ENCODE measurements around the gene BMP4. TPM values are rescaled to one million over a fixed set of nuclear protein-coding genes. Genes with fewer than 3 reads are reported as not detected.
A peak's percentile ranks its signal among the peaks of the same experiment; 100 is the strongest.

The BMP4 gene
- total and polyA plus RNA-seq, 2 of the 13 experiments (the other 11 are each of a cell fraction or from before 2014, with no cell fraction given), result 56.4 to 169 TPM

GRCh38 chr14:53979113-53979681, 22.6 kb upstream of the BMP4 start (continued):
- TF ChIP-seq FOSL1 (CRISPR knock-in tag; IDR thresholded peaks at IDR 0.05; ENCODE audit: borderline replicate concordance) (peak; percentile 8; the same call in 1 of the 2 replicates), ETV6 (CRISPR knock-in tag; conservative IDR thresholded peaks at IDR 0.05) (no peak), ZNF766 (CRISPR knock-in tag; IDR thresholded peaks at IDR 0.05; ENCODE audit: borderline replicate concordance) (no peak), ZMYM3 (CRISPR knock-in tag; IDR thresholded peaks at IDR 0.05) (0 out of 2 replicates have a peak, but pooled peaks have one; percentile 53), CBFB (CRISPR knock-in tag; IDR thresholded peaks at IDR 0.05) (no peak), KDM4B (CRISPR knock-in tag; IDR thresholded peaks at IDR 0.05) (no peak), IKZF4 (CRISPR knock-in tag; IDR thresholded peaks at IDR 0.05; ENCODE audit: borderline replicate concordance, low read depth, not compliant biosample characterization) (no peak), ZNF570 (CRISPR knock-in tag; IDR thresholded peaks at IDR 0.05; ENCODE audit: borderline replicate concordance) (no peak), ZNF503 (CRISPR knock-in tag; IDR thresholded peaks at IDR 0.05) (0 out of 2 replicates have a peak, but pooled peaks have one; percentile 34), CHD2 (IDR thresholded peaks at IDR 0.05; ENCODE audit: low read depth, low read length) (no peak), STAG1 (CRISPR knock-in tag; IDR thresholded peaks at IDR 0.05) (no peak; the same call in 1 of the 2 replicates), ZNF775 (CRISPR knock-in tag; IDR thresholded peaks at IDR 0.05; ENCODE audit: borderline replicate concordance) (no peak), KLF12 (CRISPR knock-in tag; IDR thresholded peaks at IDR 0.05; ENCODE audit: borderline replicate concordance) (peak; percentile 65; the same call in 1 of the 2 replicates)
- TF ChIP-seq, protein P1, sequence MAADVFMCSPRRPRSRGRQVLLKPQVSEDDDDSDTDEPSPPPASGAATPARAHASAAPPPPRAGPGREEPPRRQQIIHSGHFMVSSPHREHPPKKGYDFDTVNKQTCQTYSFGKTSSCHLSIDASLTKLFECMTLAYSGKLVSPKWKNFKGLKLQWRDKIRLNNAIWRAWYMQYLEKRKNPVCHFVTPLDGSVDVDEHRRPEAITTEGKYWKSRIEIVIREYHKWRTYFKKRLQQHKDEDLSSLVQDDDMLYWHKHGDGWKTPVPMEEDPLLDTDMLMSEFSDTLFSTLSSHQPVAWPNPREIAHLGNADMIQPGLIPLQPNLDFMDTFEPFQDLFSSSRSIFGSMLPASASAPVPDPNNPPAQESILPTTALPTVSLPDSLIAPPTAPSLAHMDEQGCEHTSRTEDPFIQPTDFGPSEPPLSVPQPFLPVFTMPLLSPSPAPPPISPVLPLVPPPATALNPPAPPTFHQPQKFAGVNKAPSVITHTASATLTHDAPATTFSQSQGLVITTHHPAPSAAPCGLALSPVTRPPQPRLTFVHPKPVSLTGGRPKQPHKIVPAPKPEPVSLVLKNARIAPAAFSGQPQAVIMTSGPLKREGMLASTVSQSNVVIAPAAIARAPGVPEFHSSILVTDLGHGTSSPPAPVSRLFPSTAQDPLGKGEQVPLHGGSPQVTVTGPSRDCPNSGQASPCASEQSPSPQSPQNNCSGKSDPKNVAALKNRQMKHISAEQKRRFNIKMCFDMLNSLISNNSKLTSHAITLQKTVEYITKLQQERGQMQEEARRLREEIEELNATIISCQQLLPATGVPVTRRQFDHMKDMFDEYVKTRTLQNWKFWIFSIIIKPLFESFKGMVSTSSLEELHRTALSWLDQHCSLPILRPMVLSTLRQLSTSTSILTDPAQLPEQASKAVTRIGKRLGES (CRISPR knock-in tag; IDR thresholded peaks at IDR 0.05; ENCODE audit: borderline replicate concordance), result no peak
- TF ChIP-seq, protein P2, sequence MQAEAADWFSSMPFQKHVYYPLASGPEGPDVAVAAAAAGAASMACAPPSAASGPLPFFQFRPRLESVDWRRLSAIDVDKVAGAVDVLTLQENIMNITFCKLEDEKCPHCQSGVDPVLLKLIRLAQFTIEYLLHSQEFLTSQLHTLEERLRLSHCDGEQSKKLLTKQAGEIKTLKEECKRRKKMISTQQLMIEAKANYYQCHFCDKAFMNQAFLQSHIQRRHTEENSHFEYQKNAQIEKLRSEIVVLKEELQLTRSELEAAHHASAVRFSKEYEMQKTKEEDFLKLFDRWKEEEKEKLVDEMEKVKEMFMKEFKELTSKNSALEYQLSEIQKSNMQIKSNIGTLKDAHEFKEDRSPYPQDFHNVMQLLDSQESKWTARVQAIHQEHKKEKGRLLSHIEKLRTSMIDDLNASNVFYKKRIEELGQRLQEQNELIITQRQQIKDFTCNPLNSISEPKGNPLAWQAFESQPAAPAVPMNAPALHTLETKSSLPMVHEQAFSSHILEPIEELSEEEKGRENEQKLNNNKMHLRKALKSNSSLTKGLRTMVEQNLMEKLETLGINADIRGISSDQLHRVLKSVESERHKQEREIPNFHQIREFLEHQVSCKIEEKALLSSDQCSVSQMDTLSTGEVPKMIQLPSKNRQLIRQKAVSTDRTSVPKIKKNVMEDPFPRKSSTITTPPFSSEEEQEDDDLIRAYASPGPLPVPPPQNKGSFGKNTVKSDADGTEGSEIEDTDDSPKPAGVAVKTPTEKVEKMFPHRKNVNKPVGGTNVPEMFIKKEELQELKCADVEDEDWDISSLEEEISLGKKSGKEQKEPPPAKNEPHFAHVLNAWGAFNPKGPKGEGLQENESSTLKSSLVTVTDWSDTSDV (CRISPR knock-in tag; IDR thresholded peaks at IDR 0.05), result no peak
- TF ChIP-seq, protein P3, sequence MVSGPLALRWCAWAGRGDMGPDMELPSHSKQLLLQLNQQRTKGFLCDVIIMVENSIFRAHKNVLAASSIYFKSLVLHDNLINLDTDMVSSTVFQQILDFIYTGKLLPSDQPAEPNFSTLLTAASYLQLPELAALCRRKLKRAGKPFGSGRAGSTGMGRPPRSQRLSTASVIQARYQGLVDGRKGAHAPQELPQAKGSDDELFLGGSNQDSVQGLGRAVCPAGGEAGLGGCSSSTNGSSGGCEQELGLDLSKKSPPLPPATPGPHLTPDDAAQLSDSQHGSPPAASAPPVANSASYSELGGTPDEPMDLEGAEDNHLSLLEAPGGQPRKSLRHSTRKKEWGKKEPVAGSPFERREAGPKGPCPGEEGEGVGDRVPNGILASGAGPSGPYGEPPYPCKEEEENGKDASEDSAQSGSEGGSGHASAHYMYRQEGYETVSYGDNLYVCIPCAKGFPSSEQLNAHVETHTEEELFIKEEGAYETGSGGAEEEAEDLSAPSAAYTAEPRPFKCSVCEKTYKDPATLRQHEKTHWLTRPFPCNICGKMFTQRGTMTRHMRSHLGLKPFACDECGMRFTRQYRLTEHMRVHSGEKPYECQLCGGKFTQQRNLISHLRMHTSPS (CRISPR knock-in tag; IDR thresholded peaks at IDR 0.05; ENCODE audit: low read depth), result peak; percentile 86

Data from HepG2 (cell line).